Activated CD8-positive, alpha-beta memory T cell treated with anti-CD3 and anti-CD28 coated beads for 24 hours (primary cell): Measurements from ENCODE around the gene ATXN1.

Source experiments
- DNase-seq: peaks from one replicate; pipeline ENCODE4 v3.0.0-alpha.2; 2020

The ATXN1 gene

GRCh38 chr6:16742116-16742515 lies 19.1 kb downstream of the ATXN1 start:
- DNase-seq, result no peak

- no peak for DNase-seq
Measured at GRCh38 chr6:16741112-16742016, 19.9 kb downstream of the ATXN1 start.

GRCh38 chr6:16740097-16740496 lies 21.2 kb downstream of the ATXN1 start:
- DNase-seq, result no peak

GRCh38 chr6:16739329-16739801 lies 21.9 kb downstream of the ATXN1 start:
- DNase-seq, result no peak

GRCh38 chr6:16737925-16738324 lies 23.3 kb downstream of the ATXN1 start:
- DNase-seq, result no peak

- DNase-seq, result no peak
Measured at GRCh38 chr6:16736856-16737775, 24.1 kb downstream of the ATXN1 start.

- DNase-seq, result no peak
Measured at GRCh38 chr6:16735014-16735413, 26.2 kb downstream of the ATXN1 start.

GRCh38 chr6:16733085-16733484 lies 28.2 kb downstream of the ATXN1 start:
- no peak for DNase-seq

GRCh38 chr6:16731478-16732051 lies 29.7 kb downstream of the ATXN1 start:
- DNase-seq, result no peak

- DNase-seq, result no peak
Measured at GRCh38 chr6:16730738-16731477, 30.4 kb downstream of the ATXN1 start.

- DNase-seq, result no peak
Measured at GRCh38 chr6:16729744-16730143, 31.5 kb downstream of the ATXN1 start.

- no peak for DNase-seq
Measured at GRCh38 chr6:16729183-16729691, 32.0 kb downstream of the ATXN1 start.

GRCh38 chr6:16728513-16729182 lies 32.6 kb downstream of the ATXN1 start:
- no peak for DNase-seq

- no peak for DNase-seq
Measured at GRCh38 chr6:16727996-16728395, 33.3 kb downstream of the ATXN1 start.

GRCh38 chr6:16725145-16725864 lies 36.0 kb downstream of the ATXN1 start:
- no peak for DNase-seq

GRCh38 chr6:16723826-16724225 lies 37.4 kb downstream of the ATXN1 start:
- no peak for DNase-seq

GRCh38 chr6:16723402-16723801 lies 37.9 kb downstream of the ATXN1 start:
- no peak for DNase-seq

- DNase-seq, result no peak
Measured at GRCh38 chr6:16722630-16723029, 38.6 kb downstream of the ATXN1 start.

- no peak for DNase-seq
Measured at GRCh38 chr6:16721977-16722376, 39.3 kb downstream of the ATXN1 start.

GRCh38 chr6:16720861-16721260 lies 40.4 kb downstream of the ATXN1 start:
- DNase-seq, result no peak

- DNase-seq, result no peak
Measured at GRCh38 chr6:16719488-16719887, 41.8 kb downstream of the ATXN1 start.
